NT2/D1 (cell line): ENCODE data around the gene NR2F1-AS1.
"Not testable (repeated sequence)": the region's sequence is repeated elsewhere in the genome, so short reads cannot be mapped to it uniquely, and the experiment has no call there.

Experiments used
- DNase-seq: peaks from one replicate; pipeline ENCODE4 v3.0.0-alpha.2; 2011; ENCODE audit warnings: low read depth, low spot score
- H3K27me3 ChIP-seq: 2 replicates; pipeline ENCODE4 v1.6.0; 2011; ENCODE audit warnings: mild to moderate bottlenecking; ENCODE audit not compliant: insufficient read length, insufficient read depth
- H3K36me3 ChIP-seq: 2 replicates; pipeline ENCODE4 v1.6.1; 2011; ENCODE audit warnings: mild to moderate bottlenecking, low read length, mixed read lengths; ENCODE audit not compliant: insufficient read depth, insufficient read length
- H3K4me1 ChIP-seq: 2 replicates; pipeline ENCODE4 v1.5.1; 2011; ENCODE audit not compliant: insufficient read depth, insufficient read length
- H3K4me3 ChIP-seq: 2 replicates; pipeline ENCODE4 v1.5.1; 2011; ENCODE audit warnings: low read depth; ENCODE audit not compliant: insufficient read length
- H3K9ac ChIP-seq: 2 replicates; pipeline ENCODE4 v1.6.0; 2011; ENCODE audit warnings: low read depth; ENCODE audit not compliant: insufficient read length
- H3K9me3 ChIP-seq: 2 replicates; pipeline ENCODE4 v1.5.1; 2011; ENCODE audit warnings: mild to moderate bottlenecking, low read length; ENCODE audit not compliant: insufficient read depth
- SUZ12 ChIP-seq: IDR thresholded peaks from 2 replicates; pipeline ENCODE4 v1.6.1; 2011; ENCODE audit not compliant: insufficient read length, insufficient read depth; ENCODE audit errors: extremely low read depth
- YY1 ChIP-seq: IDR thresholded peaks from 2 replicates; pipeline ENCODE4 v1.6.1; 2011; ENCODE audit not compliant: insufficient read length, insufficient read depth
- ZNF274 ChIP-seq: IDR thresholded peaks from 2 replicates; pipeline ENCODE4 v1.6.1; 2011; ENCODE audit warnings: mild to moderate bottlenecking, low read depth, low read length

Gene NR2F1-AS1

GRCh38 chr5:93462916-93463315 lies 118.1 kb downstream of the NR2F1-AS1 start:
- Histone ChIP-seq H3K4me1 (no peaks in the 10 kb centered on the region), H3K9ac (no peak overlapping the region), H3K36me3 (no peaks in the 10 kb centered on the region), H3K9me3 (peaks cover 23% of the 10 kb centered on the region), H3K27me3 (no peaks in the 10 kb centered on the region), H3K4me3 (no peak overlapping the region)
- DNase-seq: no peak
- TF ChIP-seq YY1: no peak
- TF ChIP-seq ZNF274: no peak
- no peak for TF ChIP-seq SUZ12

- H3K4me3 ChIP-seq: no peak overlapping the region
- no peak overlapping the region for H3K9ac ChIP-seq
- no peak for TF ChIP-seq ZNF274
- no peak for TF ChIP-seq SUZ12
- TF ChIP-seq YY1: no peak
- H3K27me3 ChIP-seq: no peaks in the 10 kb centered on the region
- no peaks in the 10 kb centered on the region for H3K4me1 ChIP-seq
- DNase-seq: no peak
- H3K9me3 ChIP-seq: peaks cover 23% of the 10 kb centered on the region
- no peaks in the 10 kb centered on the region for H3K36me3 ChIP-seq
Measured at GRCh38 chr5:93461756-93462155, 119.3 kb downstream of the NR2F1-AS1 start.

GRCh38 chr5:93460286-93460685 lies 120.7 kb downstream of the NR2F1-AS1 start:
- Histone ChIP-seq H3K4me1 (no peaks in the 10 kb centered on the region), H3K9ac (no peak overlapping the region), H3K27me3 (no peaks in the 10 kb centered on the region), H3K4me3 (no peak overlapping the region), H3K36me3 (no peaks in the 10 kb centered on the region), H3K9me3 (peaks cover 23% of the 10 kb centered on the region)
- TF ChIP-seq ZNF274: no peak
- no peak for TF ChIP-seq YY1
- TF ChIP-seq SUZ12: no peak
- no peak for DNase-seq

GRCh38 chr5:93456796-93457195 lies 124.2 kb downstream of the NR2F1-AS1 start:
- not testable (repeated sequence) for H3K36me3 ChIP-seq, H3K27me3 ChIP-seq, H3K9ac ChIP-seq, DNase-seq, H3K4me1 ChIP-seq, H3K4me3 ChIP-seq, H3K9me3 ChIP-seq

- Histone ChIP-seq H3K36me3 (no peaks in the 10 kb centered on the region), H3K4me3 (no peak overlapping the region), H3K9ac (no peak overlapping the region), H3K27me3 (no peaks in the 10 kb centered on the region), H3K9me3 (no peaks in the 10 kb centered on the region), H3K4me1 (no peaks in the 10 kb centered on the region)
- TF ChIP-seq ZNF274 (no peak), SUZ12 (no peak), YY1 (no peak)
- DNase-seq: no peak
Measured at GRCh38 chr5:93454896-93455295, 126.1 kb downstream of the NR2F1-AS1 start.

GRCh38 chr5:93452255-93452654 lies 128.8 kb downstream of the NR2F1-AS1 start:
- Histone ChIP-seq H3K9me3 (no peaks in the 10 kb centered on the region), H3K4me1 (no peaks in the 10 kb centered on the region), H3K27me3 (no peaks in the 10 kb centered on the region), H3K9ac (no peak overlapping the region), H3K4me3 (no peak overlapping the region), H3K36me3 (no peaks in the 10 kb centered on the region)
- no peak for DNase-seq
- TF ChIP-seq YY1 (no peak), SUZ12 (no peak), ZNF274 (no peak)

GRCh38 chr5:93438124-93438523 lies 142.9 kb downstream of the NR2F1-AS1 start:
- Histone ChIP-seq H3K36me3 (no peaks in the 10 kb centered on the region), H3K4me3 (no peak overlapping the region), H3K27me3 (no peaks in the 10 kb centered on the region), H3K9ac (no peak overlapping the region), H3K4me1 (no peaks in the 10 kb centered on the region), H3K9me3 (peaks cover 20% of the 10 kb centered on the region; the same call in 1 of the 2 replicates)
- DNase-seq: no peak
- TF ChIP-seq SUZ12: no peak
- TF ChIP-seq YY1: no peak
- TF ChIP-seq ZNF274: no peak

- DNase-seq: no peak
- Histone ChIP-seq H3K36me3 (no peaks in the 10 kb centered on the region), H3K9ac (no peak overlapping the region), H3K9me3 (peaks cover 5% of the 10 kb centered on the region; the same call in 1 of the 2 replicates), H3K27me3 (no peaks in the 10 kb centered on the region), H3K4me1 (no peaks in the 10 kb centered on the region), H3K4me3 (no peak overlapping the region)
- TF ChIP-seq YY1 (no peak), ZNF274 (no peak), SUZ12 (no peak)
Measured at GRCh38 chr5:93436083-93436482, 144.9 kb downstream of the NR2F1-AS1 start.
